AG10803 (cell line): ENCODE data around the gene TUBB3.

ENCODE experiments used
- DNase-seq: peaks from one replicate; pipeline ENCODE4 v3.0.0; 2010; ENCODE audit warnings: low read depth
- H3K4me3 ChIP-seq: 2 replicates; pipeline ENCODE4 v1.5.1; 2011; ENCODE audit warnings: mild to moderate bottlenecking, low read length, control low read depth
- TF ChIP-seq, protein P1 (sequence below): conservative IDR thresholded peaks from 2 replicates; pipeline ENCODE4 v1.5.1; 2011; ENCODE audit warnings: mild to moderate bottlenecking, low read length, control low read depth, inconsistent platforms

The TUBB3 gene

DNA sequence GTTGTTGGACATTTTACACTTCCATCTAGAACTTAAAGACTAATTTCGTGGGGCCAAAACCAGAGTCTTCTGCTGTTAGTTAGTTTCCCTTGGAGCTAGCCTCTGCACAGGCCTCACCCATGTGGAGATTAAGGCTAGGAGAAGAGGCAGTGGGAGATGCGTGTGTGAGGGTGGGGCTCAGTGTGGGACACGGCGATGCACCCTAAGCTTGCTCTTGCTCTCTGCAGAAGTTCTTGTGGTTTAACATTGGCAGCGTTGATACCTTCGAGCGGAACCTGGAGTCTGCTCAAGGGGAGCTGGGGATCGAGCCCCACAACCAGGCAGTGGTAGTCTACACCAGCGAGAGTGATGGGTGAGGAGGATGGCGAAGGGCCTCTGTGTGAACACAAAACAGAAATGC is 62.1 kb downstream of the TUBB3 start:
- H3K4me3 ChIP-seq, result no peak overlapping the region
- no peak for DNase-seq
- TF ChIP-seq, protein P1, sequence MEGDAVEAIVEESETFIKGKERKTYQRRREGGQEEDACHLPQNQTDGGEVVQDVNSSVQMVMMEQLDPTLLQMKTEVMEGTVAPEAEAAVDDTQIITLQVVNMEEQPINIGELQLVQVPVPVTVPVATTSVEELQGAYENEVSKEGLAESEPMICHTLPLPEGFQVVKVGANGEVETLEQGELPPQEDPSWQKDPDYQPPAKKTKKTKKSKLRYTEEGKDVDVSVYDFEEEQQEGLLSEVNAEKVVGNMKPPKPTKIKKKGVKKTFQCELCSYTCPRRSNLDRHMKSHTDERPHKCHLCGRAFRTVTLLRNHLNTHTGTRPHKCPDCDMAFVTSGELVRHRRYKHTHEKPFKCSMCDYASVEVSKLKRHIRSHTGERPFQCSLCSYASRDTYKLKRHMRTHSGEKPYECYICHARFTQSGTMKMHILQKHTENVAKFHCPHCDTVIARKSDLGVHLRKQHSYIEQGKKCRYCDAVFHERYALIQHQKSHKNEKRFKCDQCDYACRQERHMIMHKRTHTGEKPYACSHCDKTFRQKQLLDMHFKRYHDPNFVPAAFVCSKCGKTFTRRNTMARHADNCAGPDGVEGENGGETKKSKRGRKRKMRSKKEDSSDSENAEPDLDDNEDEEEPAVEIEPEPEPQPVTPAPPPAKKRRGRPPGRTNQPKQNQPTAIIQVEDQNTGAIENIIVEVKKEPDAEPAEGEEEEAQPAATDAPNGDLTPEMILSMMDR, result no peak
